Natural killer cell (primary cell): ENCODE data around the gene OTX2. TPM values are rescaled to one million over a fixed set of nuclear protein-coding genes. Genes with fewer than 3 reads are reported as not detected.

ENCODE experiments used
- ATAC-seq, 3 donors: fragments of 150-1000 bp in 2 of 3; fragments of 200-7000 bp in 1 of 3; cut with Tn5 transposase; 1 replicate in 1 of 3; 2 replicates in 2 of 3; pipeline ENCODE4 v1.10.0; 2021; ENCODE audit warnings: mild to moderate bottlenecking in 2 of 3, moderate library complexity in 2 of 3
- DNase-seq, 2 donors: peaks; one replicate each; pipeline versions ENCODE4 v3.0.0 to v3.0.0-alpha.2; 2013 to 2021; ENCODE audit warnings: mixed read lengths in 1 of 2
- H3K27ac ChIP-seq: one replicate; pipeline ENCODE4 v1.5.1; 2013; ENCODE audit warnings: mild to moderate bottlenecking, low read length
- H3K27me3 ChIP-seq: one replicate; pipeline ENCODE4 v1.6.1; 2013; ENCODE audit warnings: low read length; ENCODE audit not compliant: control insufficient read depth, insufficient read depth
- H3K36me3 ChIP-seq: one replicate; pipeline ENCODE4 v1.6.1; 2013; ENCODE audit warnings: low read length; ENCODE audit not compliant: control insufficient read depth, insufficient read depth
- H3K4me1 ChIP-seq: one replicate; pipeline ENCODE4 v1.6.1; 2013; ENCODE audit warnings: low read length; ENCODE audit not compliant: control insufficient read depth, insufficient read depth
- H3K4me3 ChIP-seq: one replicate; pipeline ENCODE4 v1.5.1; 2013; ENCODE audit warnings: low read length
- H3K9me3 ChIP-seq: one replicate; pipeline ENCODE4 v1.6.1; 2013; ENCODE audit warnings: low read length; ENCODE audit not compliant: control insufficient read depth, insufficient read depth
- H3K27ac Mint-ChIP-seq, 2 donors: one replicate each; pipeline ENCODE4 v1.8.0; 2022; ENCODE audit warnings: mild to moderate bottlenecking in 2 of 2, mixed read lengths in 2 of 2, moderate library complexity in 1 of 2
- H3K27me3 Mint-ChIP-seq, 2 donors: one replicate each; pipeline ENCODE4 v1.8.0; 2022; ENCODE audit warnings: low read depth in 2 of 2, mixed read lengths in 2 of 2
- H3K36me3 Mint-ChIP-seq: one replicate; pipeline ENCODE4 v1.8.0; 2022; ENCODE audit warnings: mixed read lengths
- H3K4me1 Mint-ChIP-seq, 2 donors: one replicate each; pipeline ENCODE4 v1.8.0; 2022; ENCODE audit warnings: mixed read lengths in 2 of 2
- H3K4me3 Mint-ChIP-seq: one replicate; pipeline ENCODE4 v1.8.0; 2022; ENCODE audit warnings: mild to moderate bottlenecking, moderate library complexity, mixed read lengths
- H3K9me3 Mint-ChIP-seq, 2 donors: one replicate each; pipeline ENCODE4 v1.8.0; 2022; ENCODE audit warnings: mixed read lengths in 2 of 2
- WGBS: methylation state at CpG from one replicate; pipeline ENCODE4 v1.1.7; 2013; ENCODE audit warnings: missing lambda C conversion rate; ENCODE audit not compliant: insufficient coverage; 5-methylcytosine and 5-hydroxymethylcytosine counted together
- intact Hi-C: fragments of 100-400 bp; cut with micrococcal nuclease; formaldehyde crosslinking; loops from one replicate; pipeline ENCODE4 v1.14.2; 2022
- total RNA-seq, 4 donors: library from RNA; stranded (reverse); fragments of 120-200 nt in 1 of 4; gene quantifications; one replicate each; pipeline versions ENCODE4 v1.2.3 to v1.2.4, GENCODE V29; 2013 to 2022
- TF ChIP-seq, protein P1 (sequence below): fragments of 200-600 bp; IDR thresholded peaks from one replicate; pipeline ENCODE4 v1.8.0; 2022; ENCODE audit warnings: antibody characterized with exemption

OTX2 gene
- total RNA-seq, 3 donors from 2014 or later (not counting 1 experiment from before 2014, with no cell fraction given), result not detected

DNA sequence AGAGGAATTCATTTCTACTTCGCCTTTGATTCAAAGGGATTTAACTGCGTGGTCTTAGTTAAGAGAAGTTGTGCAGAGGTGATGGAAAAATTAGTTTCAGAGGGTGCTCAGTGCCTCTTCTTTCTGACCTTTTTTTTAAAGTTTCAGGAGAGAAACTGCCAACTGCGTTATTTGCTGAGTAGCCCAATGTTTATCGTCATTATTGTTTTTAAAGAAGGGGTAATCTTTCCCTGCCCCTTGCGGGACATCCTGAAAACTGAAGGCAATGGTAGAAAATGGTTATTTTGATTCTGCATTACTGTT is 11.0 kb downstream of the OTX2 start:
- Mint-ChIP-seq H3K27ac (no peak overlapping the region), H3K4me1 (no peaks in the 10 kb centered on the region), H3K9me3 (no peaks in the 10 kb centered on the region), H3K4me3 (no peak overlapping the region), H3K27me3 (peaks cover 51 to 77% of the 10 kb centered on the region in 2 donors), H3K36me3 (no peaks in the 10 kb centered on the region)
- Histone ChIP-seq H3K9me3 (peaks cover 2% of the 10 kb centered on the region), H3K27me3 (peaks cover 55% of the 10 kb centered on the region), H3K27ac (no peak overlapping the region), H3K4me1 (no peaks in the 10 kb centered on the region), H3K4me3 (no peak overlapping the region), H3K36me3 (no peaks in the 10 kb centered on the region)
- intact Hi-C loops, result no loop called here
- WGBS, result 12% methylated on average over 5 of the region's 5 CpGs
- no peak for DNase-seq
- ATAC-seq, result no peak
- TF ChIP-seq, protein P1, sequence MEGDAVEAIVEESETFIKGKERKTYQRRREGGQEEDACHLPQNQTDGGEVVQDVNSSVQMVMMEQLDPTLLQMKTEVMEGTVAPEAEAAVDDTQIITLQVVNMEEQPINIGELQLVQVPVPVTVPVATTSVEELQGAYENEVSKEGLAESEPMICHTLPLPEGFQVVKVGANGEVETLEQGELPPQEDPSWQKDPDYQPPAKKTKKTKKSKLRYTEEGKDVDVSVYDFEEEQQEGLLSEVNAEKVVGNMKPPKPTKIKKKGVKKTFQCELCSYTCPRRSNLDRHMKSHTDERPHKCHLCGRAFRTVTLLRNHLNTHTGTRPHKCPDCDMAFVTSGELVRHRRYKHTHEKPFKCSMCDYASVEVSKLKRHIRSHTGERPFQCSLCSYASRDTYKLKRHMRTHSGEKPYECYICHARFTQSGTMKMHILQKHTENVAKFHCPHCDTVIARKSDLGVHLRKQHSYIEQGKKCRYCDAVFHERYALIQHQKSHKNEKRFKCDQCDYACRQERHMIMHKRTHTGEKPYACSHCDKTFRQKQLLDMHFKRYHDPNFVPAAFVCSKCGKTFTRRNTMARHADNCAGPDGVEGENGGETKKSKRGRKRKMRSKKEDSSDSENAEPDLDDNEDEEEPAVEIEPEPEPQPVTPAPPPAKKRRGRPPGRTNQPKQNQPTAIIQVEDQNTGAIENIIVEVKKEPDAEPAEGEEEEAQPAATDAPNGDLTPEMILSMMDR, result no peak

DNA sequence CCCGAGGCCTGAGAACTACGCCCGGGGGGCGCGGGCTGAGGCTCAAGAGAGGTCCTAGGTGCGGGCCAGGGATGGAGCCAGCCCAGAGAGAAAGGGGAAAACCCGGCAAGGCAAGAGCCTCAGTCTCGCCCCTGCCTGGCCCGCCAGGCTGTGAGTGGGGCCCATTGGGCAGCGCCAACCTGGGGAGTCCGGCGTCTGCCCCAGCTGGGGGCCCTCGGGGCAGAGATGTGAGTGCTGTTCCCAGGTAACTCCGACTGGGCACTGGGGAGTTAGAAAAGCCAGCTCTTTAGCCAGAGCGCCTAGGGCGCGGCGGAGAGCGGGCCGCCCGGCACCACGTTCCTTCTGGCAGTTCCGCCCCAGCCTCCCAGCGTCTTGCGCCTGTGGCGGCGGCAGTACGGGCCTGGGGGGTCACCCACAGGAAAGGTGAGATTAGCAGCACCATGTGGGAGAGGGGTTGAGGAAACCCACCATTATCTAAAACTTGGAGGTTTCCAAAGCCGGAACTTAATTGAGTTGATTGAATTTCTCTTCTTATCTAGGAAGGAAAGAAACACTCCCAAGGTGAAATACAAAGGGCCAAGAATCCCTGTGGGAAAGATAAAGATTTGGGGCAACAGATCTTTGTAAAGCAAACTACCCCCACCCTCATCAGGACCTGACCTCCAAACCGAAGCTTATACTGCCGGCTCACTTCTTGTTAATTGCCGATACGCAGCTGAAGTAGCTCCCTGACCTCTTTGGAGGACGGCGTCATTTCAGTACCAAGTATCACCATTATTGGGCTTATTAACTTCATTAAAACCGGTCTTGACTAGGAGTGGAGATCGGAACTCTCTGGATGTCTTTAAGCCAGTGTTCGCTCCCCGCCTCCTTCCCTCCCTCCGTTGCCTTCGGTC is 11.6 kb downstream of the OTX2 start:
- Histone ChIP-seq H3K4me3 (no peak overlapping the region), H3K27ac (no peak overlapping the region), H3K36me3 (no peaks in the 10 kb centered on the region), H3K4me1 (no peaks in the 10 kb centered on the region), H3K27me3 (peaks cover 55% of the 10 kb centered on the region), H3K9me3 (peaks cover 2% of the 10 kb centered on the region)
- no peaks in the 10 kb centered on the region for H3K9me3 Mint-ChIP-seq
- H3K4me1 Mint-ChIP-seq, result no peaks in the 10 kb centered on the region
- TF ChIP-seq, protein P1, result no peak
- H3K27me3 Mint-ChIP-seq, result peaks cover 52 to 71% of the 10 kb centered on the region in 2 donors
- no peak overlapping the region for H3K27ac Mint-ChIP-seq
- no peak overlapping the region for H3K4me3 Mint-ChIP-seq
- 13% methylated on average over 39 of the region's 41 CpGs for WGBS
- H3K36me3 Mint-ChIP-seq, result peaks cover 1% of the 10 kb centered on the region
- intact Hi-C loops, result no loop called here
- DNase-seq (no peak), ATAC-seq (no peak)

DNA sequence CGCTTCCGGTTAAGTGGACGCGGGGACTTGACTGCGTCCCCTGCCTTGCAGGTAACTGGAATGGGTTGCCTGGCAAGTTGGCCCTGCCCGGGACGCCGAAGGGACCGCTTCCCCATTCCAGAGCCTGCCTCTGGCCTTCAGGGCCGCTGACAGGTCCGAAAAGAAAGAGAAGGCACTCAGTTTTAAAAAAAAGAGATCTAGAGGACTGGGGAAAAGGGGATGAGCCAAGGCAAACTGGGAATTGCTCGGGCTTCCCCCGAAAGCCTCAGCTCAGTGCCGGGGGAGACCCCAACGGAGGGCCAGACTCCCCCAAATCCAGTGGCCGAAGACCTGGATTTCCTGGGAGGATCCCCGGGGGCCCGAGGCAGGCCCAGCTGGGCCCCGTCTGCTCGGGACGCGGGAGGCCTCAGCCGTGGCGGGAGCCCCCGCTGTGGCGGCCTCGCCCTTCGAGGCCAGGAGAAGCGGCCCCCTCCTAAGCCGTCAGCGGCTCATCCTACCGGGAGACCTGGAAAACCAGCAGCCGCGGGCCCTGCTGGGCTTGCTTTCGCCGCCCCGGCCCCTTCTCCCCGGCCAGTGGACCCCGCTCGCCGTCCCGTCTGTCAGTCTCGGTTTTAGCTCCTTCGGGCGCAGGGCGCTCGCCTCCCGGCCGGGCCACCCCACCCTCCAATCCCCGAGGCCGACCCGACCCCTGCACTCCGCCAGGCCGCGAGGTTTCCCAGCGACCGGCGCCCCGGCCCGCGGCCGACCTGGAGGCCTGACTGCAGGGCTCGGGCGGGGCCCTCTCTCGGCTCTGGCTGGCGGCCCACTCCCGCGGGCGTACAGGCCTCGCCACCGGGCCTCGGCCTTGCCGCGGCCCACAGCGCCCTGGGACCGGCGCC is 12.5 kb downstream of the OTX2 start:
- 6% methylated on average over 77 of the region's 77 CpGs for WGBS
- Histone ChIP-seq H3K9me3 (peaks cover 2% of the 10 kb centered on the region), H3K36me3 (no peaks in the 10 kb centered on the region), H3K27me3 (peaks cover 57% of the 10 kb centered on the region), H3K27ac (no peak overlapping the region), H3K4me3 (no peak overlapping the region), H3K4me1 (no peaks in the 10 kb centered on the region)
- no peak for ATAC-seq
- H3K4me1 Mint-ChIP-seq, result no peaks in the 10 kb centered on the region
- no peak overlapping the region for H3K27ac Mint-ChIP-seq
- TF ChIP-seq, protein P1, result no peak
- peaks cover 10% of the 10 kb centered on the region for H3K36me3 Mint-ChIP-seq
- no peak for DNase-seq
- intact Hi-C loops, result no loop called here
- H3K4me3 Mint-ChIP-seq, result no peak overlapping the region
- H3K9me3 Mint-ChIP-seq, result no peaks in the 10 kb centered on the region
- peaks cover 57 to 72% of the 10 kb centered on the region in 2 donors for H3K27me3 Mint-ChIP-seq
